Measurements from ENCODE around the gene C1orf53.
"Not testable (repeated sequence)": the region's sequence is repeated elsewhere in the genome, so short reads cannot be mapped to it uniquely, and the experiment has no call there.

- TF ChIP-seq CTCF (IDR thresholded peaks at IDR 0.05; ENCODE audit: low read length); EZH2 (IDR thresholded peaks at IDR 0.05; ENCODE audit: borderline replicate concordance, low read length): not testable (repeated sequence)
Observed at GRCh38 chr1:197880385-197880784, 22.0 kb upstream of the C1orf53 start.
